Neuronal stem cell (in vitro differentiated cells): ENCODE results near the gene ZSCAN18. TPM values are rescaled to one million over a fixed set of nuclear protein-coding genes. Genes with fewer than 3 reads are reported as not detected.
"Not testable (repeated sequence)": the region's sequence is repeated elsewhere in the genome, so short reads cannot be mapped to it uniquely, and the experiment has no call there.

Experiments used
- DNase-seq: peaks from one replicate; pipeline ENCODE4 v3.0.0-alpha.2; 2013; ENCODE audit warnings: low spot score
- H2AFZ ChIP-seq: one replicate; pipeline ENCODE4 v1.6.1; 2013; ENCODE audit warnings: mild to moderate bottlenecking, low read length, inconsistent platforms
- H2AK5ac ChIP-seq: 2 replicates; pipeline ENCODE4 v1.6.1; 2013; ENCODE audit warnings: low read depth, mild to moderate bottlenecking, inconsistent platforms, low read length, moderate library complexity, mixed read lengths
- H2BK120ac ChIP-seq: 2 replicates; pipeline ENCODE4 v1.6.1; 2013; ENCODE audit warnings: low read depth, mild to moderate bottlenecking, inconsistent platforms, low read length, moderate library complexity, mixed read lengths
- H2BK12ac ChIP-seq: one replicate; pipeline ENCODE4 v1.6.1; 2013; ENCODE audit warnings: low read length, inconsistent platforms
- H2BK15ac ChIP-seq: 2 replicates; pipeline ENCODE4 v1.6.1; 2013; ENCODE audit warnings: mild to moderate bottlenecking, low read length, inconsistent platforms, mixed read lengths
- H2BK5ac ChIP-seq: one replicate; pipeline ENCODE4 v1.6.1; 2013; ENCODE audit warnings: inconsistent platforms, mild to moderate bottlenecking, low read length, moderate library complexity
- H3K14ac ChIP-seq: one replicate; pipeline ENCODE4 v1.6.1; 2013; ENCODE audit warnings: low read length, inconsistent platforms
- H3K18ac ChIP-seq: 2 replicates; pipeline ENCODE4 v1.6.1; 2013; ENCODE audit warnings: low read length, inconsistent platforms
- H3K23ac ChIP-seq: 2 replicates; pipeline ENCODE4 v1.6.1; 2013; ENCODE audit warnings: low read depth, mild to moderate bottlenecking, mixed read lengths, low read length, inconsistent platforms; ENCODE audit not compliant: poor library complexity
- H3K27ac ChIP-seq: replicated peaks from 3 replicates; pipeline ENCODE4 v1.5.1; 2013; ENCODE audit warnings: low read length, inconsistent platforms
- H3K27me3 ChIP-seq, 3 experiments: 2 replicates each; pipeline ENCODE4 v1.6.1; 2013; ENCODE audit warnings: low read length in 3 of 3, mild to moderate bottlenecking in 2 of 3, inconsistent platforms in 1 of 3, low read depth in 1 of 3, mixed read lengths in 1 of 3, moderate library complexity in 1 of 3; ENCODE audit not compliant: control insufficient read depth in 3 of 3, insufficient read depth in 3 of 3
- H3K36me3 ChIP-seq, 2 donors: replicated peaks in 1 of 2; 2 replicates each; pipeline ENCODE4 v1.6.1; 2013; ENCODE audit warnings: low read length in 2 of 2; ENCODE audit not compliant: control insufficient read depth in 2 of 2, insufficient read depth in 2 of 2
- H3K4ac ChIP-seq: 2 replicates; pipeline ENCODE4 v1.6.1; 2013; ENCODE audit warnings: inconsistent platforms, mild to moderate bottlenecking, low read length, moderate library complexity
- H3K4me1 ChIP-seq, 2 donors: 1 replicate in 1 of 2; 2 replicates in 1 of 2; pipeline ENCODE4 v1.6.1; 2013; ENCODE audit warnings: low read length in 2 of 2, low read depth in 1 of 2; ENCODE audit not compliant: control insufficient read depth in 2 of 2, insufficient read depth in 1 of 2
- H3K4me2 ChIP-seq: one replicate; pipeline ENCODE4 v1.6.1; 2013; ENCODE audit warnings: mild to moderate bottlenecking, low read length, inconsistent platforms; ENCODE audit not compliant: insufficient read depth, poor library complexity, severe bottlenecking
- H3K4me3 ChIP-seq, 2 donors: 2 replicates each; pipeline ENCODE4 v1.5.1; 2013; ENCODE audit warnings: low read length in 2 of 2, mild to moderate bottlenecking in 2 of 2, inconsistent platforms in 1 of 2, moderate library complexity in 1 of 2
- H3K79me1 ChIP-seq: one replicate; pipeline ENCODE4 v1.6.1; 2013; ENCODE audit warnings: low read depth, mild to moderate bottlenecking, inconsistent platforms, low read length, moderate library complexity
- H3K9ac ChIP-seq: one replicate; pipeline ENCODE4 v1.6.1; 2013; ENCODE audit warnings: mild to moderate bottlenecking, low read depth, low read length, inconsistent platforms; ENCODE audit not compliant: poor library complexity
- H3K9me3 ChIP-seq, 2 donors: replicated peaks in 1 of 2; 2 replicates each; pipeline versions ENCODE3 to v1.6.1; 2013; ENCODE audit warnings: low read length in 2 of 2, mild to moderate bottlenecking in 2 of 2, inconsistent platforms in 1 of 2, low read depth in 1 of 2, mixed read lengths in 1 of 2, moderate library complexity in 1 of 2; ENCODE audit not compliant: control insufficient read depth in 2 of 2, insufficient read depth in 1 of 2
- H4K8ac ChIP-seq: one replicate; pipeline ENCODE4 v1.6.1; 2013; ENCODE audit warnings: low read depth, mild to moderate bottlenecking, inconsistent platforms, low read length, moderate library complexity
- H4K91ac ChIP-seq: one replicate; pipeline ENCODE4 v1.6.1; 2013; ENCODE audit warnings: low read length, low read depth, mild to moderate bottlenecking, inconsistent platforms; ENCODE audit not compliant: poor library complexity
- WGBS, 2 donors: extraction: QIAGEN DNeasy Blood & Tissue Kit; methylation state at CpG; one replicate each; pipeline ENCODE4 v1.1.7; 2013; ENCODE audit warnings: missing lambda C conversion rate in 2 of 2, mixed read lengths in 1 of 2; ENCODE audit not compliant: insufficient read length in 2 of 2, insufficient replicate concordance in 1 of 2; ENCODE audit errors: extremely low coverage in 2 of 2; 5-methylcytosine and 5-hydroxymethylcytosine counted together
- polyA plus RNA-seq, 2 experiments: library from polyadenylated mRNA; stranded (reverse); fragments of 200-250 nt; gene quantifications; one replicate each; pipeline ENCODE4 v1.2.3, GENCODE V29; 2013

The ZSCAN18 gene
- polyA plus RNA-seq (2013, experiment 1 of 2), result 86.6 TPM
- polyA plus RNA-seq (2013, experiment 2 of 2), result 88.6 TPM

GRCh38 chr19:58097781-58098681, at the start of gene ZSCAN18:
ZSCAN18 (minus strand) TSS chr19:58098231; CDS start chr19:58090267, 7,964 bp downstream.
- peak within 1 kb of the TSS; percentile 73 for H2BK120ac ChIP-seq
- H2BK5ac ChIP-seq, result peak within 1 kb of the TSS; percentile 91

GRCh38 chr19:58147475-58147874, 49.4 kb upstream of the ZSCAN18 start:
- not testable (repeated sequence) for H3K27me3 ChIP-seq, H2BK15ac ChIP-seq, H4K91ac ChIP-seq, H3K4me1 ChIP-seq, H3K4me2 ChIP-seq, H2AFZ ChIP-seq, H2BK120ac ChIP-seq, H3K14ac ChIP-seq, H4K8ac ChIP-seq, H2BK5ac ChIP-seq, H2BK12ac ChIP-seq, H3K27ac ChIP-seq, H3K18ac ChIP-seq, H3K4ac ChIP-seq, H3K79me1 ChIP-seq, H2AK5ac ChIP-seq, H3K9ac ChIP-seq, H3K4me3 ChIP-seq, H3K23ac ChIP-seq, DNase-seq
- peaks cover 5 to 15% of the 10 kb centered on the region in 2 donors for H3K36me3 ChIP-seq
- H3K9me3 ChIP-seq, result peaks cover 17 to 54% of the 10 kb centered on the region in 2 donors
- WGBS, 2 donors, result no CpG with 5 or more reads among the region's 28 CpGs

More at GRCh38 chr19:58097781-58098681, at the start of gene ZSCAN18:
- peaks cover 19 to 67% of the 10 kb centered on the region in 2 donors for H3K9me3 ChIP-seq
- H2AFZ ChIP-seq, result peak within 1 kb of the TSS; percentile 90
- no CpG with 5 or more reads among the region's 67 CpGs for WGBS, 2 donors
- DNase-seq, result peak; percentile 100
- H3K27me3 ChIP-seq, result no peaks in the 10 kb centered on the region
- H3K9ac ChIP-seq, result peak within 1 kb of the TSS; percentile 98
- H3K79me1 ChIP-seq, result peaks cover 30% of the 10 kb centered on the region
- H2AK5ac ChIP-seq, result peak within 1 kb of the TSS; percentile 98
- peak within 1 kb of the TSS; percentile 76 for H3K4ac ChIP-seq
- peaks cover 4 to 7% of the 10 kb centered on the region in 2 donors for H3K4me1 ChIP-seq
- no peak within 1 kb of the TSS for H2BK12ac ChIP-seq
- peak within 1 kb of the TSS; percentile 97 for H3K23ac ChIP-seq
- H4K91ac ChIP-seq, result no peak within 1 kb of the TSS
- peaks cover 14 to 39% of the 10 kb centered on the region in 2 donors for H3K36me3 ChIP-seq
- peak within 1 kb of the TSS; percentile 88 to 93 for H3K4me3 ChIP-seq
- H2BK15ac ChIP-seq, result peak within 1 kb of the TSS; percentile 75
- peak within 1 kb of the TSS; percentile 90 for H3K27ac ChIP-seq
- peak within 1 kb of the TSS; percentile 100 for H3K18ac ChIP-seq
- peak within 1 kb of the TSS; percentile 52 for H4K8ac ChIP-seq
- peak within 1 kb of the TSS; percentile 99 for H3K14ac ChIP-seq
- H3K4me2 ChIP-seq, result peak within 1 kb of the TSS; percentile 66

- H3K27ac ChIP-seq, result no peak overlapping the region
- H3K9ac ChIP-seq, result no peak overlapping the region
- H4K91ac ChIP-seq, result no peak overlapping the region
- no peak overlapping the region for H3K14ac ChIP-seq
- H2BK5ac ChIP-seq, result no peak overlapping the region
- DNase-seq, result no peak
- H2BK120ac ChIP-seq, result no peak overlapping the region
- H2BK12ac ChIP-seq, result no peak overlapping the region
- H2AFZ ChIP-seq, result no peak overlapping the region
- WGBS, 2 donors, result no CpG with 5 or more reads among the region's 3 CpGs
- no peak overlapping the region for H3K18ac ChIP-seq
- no peak overlapping the region for H2AK5ac ChIP-seq
- no peak overlapping the region for H3K4ac ChIP-seq
- peaks cover 3% of the 10 kb centered on the region for H3K79me1 ChIP-seq
- no peaks in the 10 kb centered on the region for H3K27me3 ChIP-seq
- H3K4me1 ChIP-seq, result no peaks in the 10 kb centered on the region
- H3K4me2 ChIP-seq, result no peak overlapping the region
- no peak overlapping the region for H3K4me3 ChIP-seq
- H3K23ac ChIP-seq, result no peak overlapping the region
- H3K36me3 ChIP-seq, result peaks cover 9 to 29% of the 10 kb centered on the region in 2 donors
- H4K8ac ChIP-seq, result no peak overlapping the region
- peaks cover 19 to 57% of the 10 kb centered on the region in 2 donors for H3K9me3 ChIP-seq
- H2BK15ac ChIP-seq, result no peak overlapping the region
Measured at GRCh38 chr19:58145849-58146248, 47.8 kb upstream of the ZSCAN18 start.

GRCh38 chr19:58134244-58134643, 36.2 kb upstream of the ZSCAN18 start:
- Histone ChIP-seq H2BK120ac (no peak overlapping the region), H2AFZ (no peak overlapping the region), H3K27ac (no peak overlapping the region), H2BK5ac (no peak overlapping the region), H3K79me1 (peaks cover 2% of the 10 kb centered on the region), H2BK12ac (no peak overlapping the region), H3K14ac (no peak overlapping the region), H3K4me3 (no peak overlapping the region), H3K9me3 (peaks cover 44 to 96% of the 10 kb centered on the region in 2 donors), H3K23ac (no peak overlapping the region), H4K8ac (no peak overlapping the region), H2AK5ac (no peak overlapping the region), H3K36me3 (peaks cover 30 to 91% of the 10 kb centered on the region in 2 donors), H3K27me3 (no peaks in the 10 kb centered on the region), H3K18ac (no peak overlapping the region), H3K4me1 (no peaks in the 10 kb centered on the region), H3K4ac (no peak overlapping the region), H4K91ac (no peak overlapping the region), H3K9ac (no peak overlapping the region), H2BK15ac (no peak overlapping the region), H3K4me2 (no peak overlapping the region)
- WGBS, 2 donors, result no CpG with 5 or more reads among the region's 1 CpG
- DNase-seq, result no peak
